ENCODE results near the gene ACAD10. TPM values are rescaled to one million over a fixed set of nuclear protein-coding genes. Genes with fewer than 3 reads are reported as not detected.

ACAD10 gene
- total RNA-seq, 1 experiment from 2014 or later, result 32.9 TPM

DNA sequence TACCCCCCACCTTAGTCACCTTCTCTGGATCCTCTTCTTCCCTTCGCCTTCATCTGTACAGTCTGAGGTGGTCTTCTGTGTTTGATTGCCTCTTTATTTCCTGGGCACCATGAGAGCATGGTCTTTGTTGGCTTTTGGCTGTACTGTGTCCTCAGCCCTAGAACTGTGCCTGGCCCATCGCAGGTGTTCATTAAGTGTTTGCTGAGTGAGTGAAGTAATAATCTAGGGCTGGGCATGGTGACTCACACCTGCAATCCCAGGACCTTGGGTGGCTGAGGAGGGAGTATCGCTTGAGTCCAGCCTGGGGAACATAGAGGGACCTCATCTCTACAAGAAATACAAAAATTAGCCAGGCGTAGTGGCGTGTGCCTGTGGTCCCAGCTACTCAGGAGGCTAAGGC lies 94.8 kb downstream of the ACAD10 start:
- Histone ChIP-seq H3K27me3 (replicated peaks; ENCODE audit: insufficient read depth, low read depth, low read length, poor library complexity) (no peaks in the 10 kb centered on the region), H3K4me1 (ENCODE audit: insufficient read depth, low read length, poor library complexity, severe bottlenecking) (peaks cover 4% of the 10 kb centered on the region), H3K36me3 (ENCODE audit: insufficient read depth, low read length, poor library complexity, severe bottlenecking) (peaks cover 3% of the 10 kb centered on the region), H3K4me3 (ENCODE audit: low read depth, low read length, poor library complexity, severe bottlenecking) (no peak overlapping the region), H3K27ac (ENCODE audit: low read depth, low read length, poor library complexity, severe bottlenecking) (no peak overlapping the region), H3K9me3 (ENCODE audit: low read depth, low read length, poor library complexity, severe bottlenecking) (no peaks in the 10 kb centered on the region)
- DNase-seq (ENCODE audit: low spot score), result no peak
- ChIA-PET CTCF (no interaction called here), POLR2A (ENCODE audit: low non-redundant PET) (no interaction called here)
- intact Hi-C loops (cut with micrococcal nuclease; ENCODE audit: unreplicated experiment), result no loop called here
- TF ChIP-seq, protein P1, sequence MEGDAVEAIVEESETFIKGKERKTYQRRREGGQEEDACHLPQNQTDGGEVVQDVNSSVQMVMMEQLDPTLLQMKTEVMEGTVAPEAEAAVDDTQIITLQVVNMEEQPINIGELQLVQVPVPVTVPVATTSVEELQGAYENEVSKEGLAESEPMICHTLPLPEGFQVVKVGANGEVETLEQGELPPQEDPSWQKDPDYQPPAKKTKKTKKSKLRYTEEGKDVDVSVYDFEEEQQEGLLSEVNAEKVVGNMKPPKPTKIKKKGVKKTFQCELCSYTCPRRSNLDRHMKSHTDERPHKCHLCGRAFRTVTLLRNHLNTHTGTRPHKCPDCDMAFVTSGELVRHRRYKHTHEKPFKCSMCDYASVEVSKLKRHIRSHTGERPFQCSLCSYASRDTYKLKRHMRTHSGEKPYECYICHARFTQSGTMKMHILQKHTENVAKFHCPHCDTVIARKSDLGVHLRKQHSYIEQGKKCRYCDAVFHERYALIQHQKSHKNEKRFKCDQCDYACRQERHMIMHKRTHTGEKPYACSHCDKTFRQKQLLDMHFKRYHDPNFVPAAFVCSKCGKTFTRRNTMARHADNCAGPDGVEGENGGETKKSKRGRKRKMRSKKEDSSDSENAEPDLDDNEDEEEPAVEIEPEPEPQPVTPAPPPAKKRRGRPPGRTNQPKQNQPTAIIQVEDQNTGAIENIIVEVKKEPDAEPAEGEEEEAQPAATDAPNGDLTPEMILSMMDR (conservative IDR thresholded peaks at IDR 0.05; ENCODE audit: low read depth, low read length), result no peak
- no peak for TF ChIP-seq EZH2 (IDR thresholded peaks at IDR 0.05; ENCODE audit: borderline replicate concordance, low read depth, low read length, poor library complexity, severe bottlenecking)
- BruUV-seq (replicated peaks), result no TSS peak

DNA sequence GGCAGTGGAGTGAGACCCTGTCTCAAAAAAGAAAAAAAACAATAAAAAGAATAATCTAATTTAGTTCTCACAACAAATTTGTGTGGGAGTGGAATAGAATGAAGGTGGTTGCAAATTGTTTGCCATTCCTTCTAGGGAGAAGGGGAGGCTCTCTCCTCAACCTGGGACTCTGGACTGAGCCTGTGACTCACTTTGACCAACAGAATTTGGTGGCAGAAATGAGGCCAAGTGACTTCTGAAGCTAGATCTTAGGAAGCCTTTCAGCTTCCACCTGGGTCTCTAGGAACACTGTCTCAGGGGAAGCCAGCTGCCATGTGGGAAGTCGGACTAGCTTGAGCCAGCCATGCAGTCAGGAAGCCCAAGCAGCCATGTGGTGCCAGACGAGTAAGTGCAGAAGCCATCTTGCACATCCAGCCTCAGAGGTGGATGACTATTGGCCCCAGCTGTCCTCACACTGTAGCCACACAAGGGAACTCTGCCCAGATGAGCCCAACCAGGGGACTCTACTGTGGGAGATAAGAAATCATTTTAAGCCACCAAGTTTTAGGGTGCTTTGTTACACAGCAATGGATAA lies 95.3 kb downstream of the ACAD10 start:
- no peak for DNase-seq (ENCODE audit: low spot score)
- H3K27ac ChIP-seq (ENCODE audit: low read depth, low read length, poor library complexity, severe bottlenecking), result no peak overlapping the region
- intact Hi-C loops (cut with micrococcal nuclease; ENCODE audit: unreplicated experiment), result no loop called here
- H3K27me3 ChIP-seq (replicated peaks; ENCODE audit: insufficient read depth, low read depth, low read length, poor library complexity), result no peaks in the 10 kb centered on the region
- BruUV-seq (replicated peaks), result no TSS peak
- no peaks in the 10 kb centered on the region for H3K9me3 ChIP-seq (ENCODE audit: low read depth, low read length, poor library complexity, severe bottlenecking)
- peaks cover 6% of the 10 kb centered on the region for H3K36me3 ChIP-seq (ENCODE audit: insufficient read depth, low read length, poor library complexity, severe bottlenecking)
- TF ChIP-seq, protein P1 (conservative IDR thresholded peaks at IDR 0.05; ENCODE audit: low read depth, low read length), result no peak
- no peak for TF ChIP-seq EZH2 (IDR thresholded peaks at IDR 0.05; ENCODE audit: borderline replicate concordance, low read depth, low read length, poor library complexity, severe bottlenecking)
- H3K4me1 ChIP-seq (ENCODE audit: insufficient read depth, low read length, poor library complexity, severe bottlenecking), result no peaks in the 10 kb centered on the region
- CTCF ChIA-PET, result no interaction called here
- H3K4me3 ChIP-seq (ENCODE audit: low read depth, low read length, poor library complexity, severe bottlenecking), result no peak overlapping the region
- POLR2A ChIA-PET (ENCODE audit: low non-redundant PET), result no interaction called here

DNA sequence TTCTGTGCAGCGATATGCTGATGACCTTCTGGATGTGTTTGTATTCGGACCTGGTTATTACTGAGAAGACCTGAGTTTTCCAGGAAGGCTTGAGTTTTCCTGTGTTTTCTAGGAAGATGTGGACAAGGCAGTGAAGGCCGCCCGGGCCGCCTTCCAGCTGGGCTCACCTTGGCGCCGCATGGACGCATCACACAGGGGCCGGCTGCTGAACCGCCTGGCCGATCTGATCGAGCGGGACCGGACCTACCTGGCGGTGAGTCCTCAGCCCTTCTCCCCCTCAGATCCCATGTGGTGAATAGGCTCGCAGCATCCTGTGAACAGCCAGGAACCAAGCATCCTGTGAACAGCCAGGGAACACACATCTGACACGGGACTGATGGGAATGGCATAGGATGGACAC lies 97.2 kb downstream of the ACAD10 start:
- CTCF ChIA-PET, result no interaction called here
- H3K36me3 ChIP-seq (ENCODE audit: insufficient read depth, low read length, poor library complexity, severe bottlenecking), result peaks cover 6% of the 10 kb centered on the region
- no peak overlapping the region for H3K27ac ChIP-seq (ENCODE audit: low read depth, low read length, poor library complexity, severe bottlenecking)
- no peak for TF ChIP-seq EZH2 (IDR thresholded peaks at IDR 0.05; ENCODE audit: borderline replicate concordance, low read depth, low read length, poor library complexity, severe bottlenecking)
- TF ChIP-seq, protein P1 (conservative IDR thresholded peaks at IDR 0.05; ENCODE audit: low read depth, low read length), result no peak
- BruUV-seq (replicated peaks), result no TSS peak
- H3K9me3 ChIP-seq (ENCODE audit: low read depth, low read length, poor library complexity, severe bottlenecking), result no peaks in the 10 kb centered on the region
- H3K27me3 ChIP-seq (replicated peaks; ENCODE audit: insufficient read depth, low read depth, low read length, poor library complexity), result no peaks in the 10 kb centered on the region
- DNase-seq (ENCODE audit: low spot score), result no peak
- POLR2A ChIA-PET (ENCODE audit: low non-redundant PET), result no interaction called here
- H3K4me1 ChIP-seq (ENCODE audit: insufficient read depth, low read length, poor library complexity, severe bottlenecking), result peaks cover 2% of the 10 kb centered on the region
- no peak overlapping the region for H3K4me3 ChIP-seq (ENCODE audit: low read depth, low read length, poor library complexity, severe bottlenecking)
- intact Hi-C loops (cut with micrococcal nuclease; ENCODE audit: unreplicated experiment), result no loop called here

Measured in A673 (cell line).